Smooth muscle cell (in vitro differentiated cells): ENCODE data around the gene KIF26A. TPM values are rescaled to one million over a fixed set of nuclear protein-coding genes. Genes with fewer than 3 reads are reported as not detected.

ENCODE experiments used
- DNase-seq: peaks from one replicate; lab custom pipeline; 2025; ENCODE audit not compliant: unreplicated experiment; lab: John Stamatoyannopoulos, UW
- H2AFZ ChIP-seq: fragments of 200-600 bp; sonication (generic); 2 replicates; pipeline ENCODE4 v1.6.0; 2016; ENCODE audit warnings: antibody characterized with exemption, low read depth, mild to moderate bottlenecking
- H3F3A ChIP-seq: fragments of 200-600 bp; sonication (generic); 2 replicates; pipeline ENCODE4 v1.6.0; 2017; ENCODE audit warnings: antibody characterized with exemption, low read depth
- H3K27ac ChIP-seq: fragments of 200-600 bp; sonication (generic); 2 replicates; pipeline ENCODE4 v1.5.1; 2016; ENCODE audit warnings: low read depth, mild to moderate bottlenecking
- H3K27me3 ChIP-seq: fragments of 200-600 bp; sonication (generic); 2 replicates; pipeline ENCODE4 v1.6.1; 2016; ENCODE audit warnings: low read depth, mild to moderate bottlenecking
- H3K36me3 ChIP-seq: fragments of 200-600 bp; sonication (generic); 2 replicates; pipeline ENCODE4 v1.5.1; 2016; ENCODE audit warnings: low read depth
- H3K4me1 ChIP-seq: fragments of 200-600 bp; sonication (generic); 2 replicates; pipeline ENCODE4 v1.5.1; 2016; ENCODE audit warnings: low read depth
- H3K4me2 ChIP-seq: fragments of 200-600 bp; sonication (generic); 2 replicates; pipeline ENCODE4 v1.6.0; 2016; ENCODE audit warnings: mild to moderate bottlenecking
- H3K4me3 ChIP-seq: fragments of 200-600 bp; sonication (generic); 2 replicates; pipeline ENCODE4 v1.5.1; 2016; ENCODE audit warnings: mild to moderate bottlenecking
- H3K79me2 ChIP-seq: fragments of 200-600 bp; sonication (generic); 2 replicates; pipeline ENCODE4 v1.6.0; 2016; ENCODE audit warnings: low read depth, mild to moderate bottlenecking
- H3K9ac ChIP-seq: fragments of 200-600 bp; sonication (generic); 2 replicates; pipeline ENCODE4 v1.6.0; 2016; ENCODE audit warnings: low read depth
- H3K9me3 ChIP-seq: fragments of 200-600 bp; sonication (generic); replicated peaks from 2 replicates; pipeline ENCODE4 v1.5.1; 2016; ENCODE audit warnings: low read depth
- H4K20me1 ChIP-seq: fragments of 200-600 bp; sonication (generic); 2 replicates; pipeline ENCODE4 v1.6.0; 2016; ENCODE audit warnings: low read depth
- WGBS: methylation state at CpG from one replicate; pipeline ENCODE4 v1.1.7; 2016; ENCODE audit warnings: low lambda C conversion rate; 5-methylcytosine and 5-hydroxymethylcytosine counted together
- polyA plus RNA-seq: library from polyadenylated mRNA; unstranded; fragments of >200 nt; fragmentation: Nextera tagmentation; extraction: Ambion mirVana; gene quantifications from 2 replicates; pipeline ENCODE4 v1.2.1, GENCODE V29; 2016
- total RNA-seq: library from RNA; depleted of rRNA; stranded (reverse); fragments of >200 nt; gene quantifications from 2 replicates; pipeline ENCODE4 v1.2.3, GENCODE V29; 2014
- TF ChIP-seq, protein P1 (sequence below): fragments of 200-600 bp; sonication (generic); IDR thresholded peaks from 2 replicates; pipeline ENCODE4 v1.5.1; 2017; ENCODE audit warnings: borderline replicate concordance, mild to moderate bottlenecking, antibody characterized with exemption; ENCODE audit not compliant: insufficient read depth, poor library complexity, severe bottlenecking

KIF26A gene
- total and polyA plus RNA-seq, 2 experiments from 2014 or later: 4.4 to 5.9 TPM

DNA sequence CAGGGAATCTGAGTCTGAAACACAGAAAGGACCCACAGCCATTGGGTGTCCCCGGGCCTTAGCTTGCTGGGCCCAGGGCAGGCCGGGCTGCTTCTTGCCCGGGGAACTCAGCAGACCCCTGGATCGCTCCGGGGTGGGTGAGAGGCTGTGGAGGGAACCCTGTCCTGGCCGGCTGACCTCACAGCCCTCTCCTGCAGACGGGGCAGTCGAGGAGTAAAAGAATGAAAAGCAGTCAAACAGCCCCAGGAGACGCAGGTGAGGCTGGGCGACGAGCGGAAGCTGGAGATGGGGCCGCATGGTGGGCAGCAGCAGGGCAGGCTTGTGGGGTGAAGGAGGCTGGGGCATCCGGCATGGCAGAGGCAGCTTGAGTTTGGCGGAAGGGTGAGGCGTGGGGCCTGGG, 57.0 kb downstream of the KIF26A start:
- no peak overlapping the region for H3K4me2 ChIP-seq
- no peak overlapping the region for H3K27ac ChIP-seq
- WGBS: 95% methylated on average over 15 of the region's 16 CpGs
- H3K9ac ChIP-seq: no peak overlapping the region
- H2AFZ ChIP-seq: no peak overlapping the region
- H4K20me1 ChIP-seq: no peaks in the 10 kb centered on the region
- H3K79me2 ChIP-seq: no peaks in the 10 kb centered on the region
- H3K36me3 ChIP-seq: no peaks in the 10 kb centered on the region
- no peak for DNase-seq
- H3K4me1 ChIP-seq: no peaks in the 10 kb centered on the region
- H3F3A ChIP-seq: no peaks in the 10 kb centered on the region
- H3K27me3 ChIP-seq: no peaks in the 10 kb centered on the region
- H3K4me3 ChIP-seq: no peak overlapping the region
- TF ChIP-seq, protein P1, sequence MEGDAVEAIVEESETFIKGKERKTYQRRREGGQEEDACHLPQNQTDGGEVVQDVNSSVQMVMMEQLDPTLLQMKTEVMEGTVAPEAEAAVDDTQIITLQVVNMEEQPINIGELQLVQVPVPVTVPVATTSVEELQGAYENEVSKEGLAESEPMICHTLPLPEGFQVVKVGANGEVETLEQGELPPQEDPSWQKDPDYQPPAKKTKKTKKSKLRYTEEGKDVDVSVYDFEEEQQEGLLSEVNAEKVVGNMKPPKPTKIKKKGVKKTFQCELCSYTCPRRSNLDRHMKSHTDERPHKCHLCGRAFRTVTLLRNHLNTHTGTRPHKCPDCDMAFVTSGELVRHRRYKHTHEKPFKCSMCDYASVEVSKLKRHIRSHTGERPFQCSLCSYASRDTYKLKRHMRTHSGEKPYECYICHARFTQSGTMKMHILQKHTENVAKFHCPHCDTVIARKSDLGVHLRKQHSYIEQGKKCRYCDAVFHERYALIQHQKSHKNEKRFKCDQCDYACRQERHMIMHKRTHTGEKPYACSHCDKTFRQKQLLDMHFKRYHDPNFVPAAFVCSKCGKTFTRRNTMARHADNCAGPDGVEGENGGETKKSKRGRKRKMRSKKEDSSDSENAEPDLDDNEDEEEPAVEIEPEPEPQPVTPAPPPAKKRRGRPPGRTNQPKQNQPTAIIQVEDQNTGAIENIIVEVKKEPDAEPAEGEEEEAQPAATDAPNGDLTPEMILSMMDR: no peak
- no peaks in the 10 kb centered on the region for H3K9me3 ChIP-seq

DNA sequence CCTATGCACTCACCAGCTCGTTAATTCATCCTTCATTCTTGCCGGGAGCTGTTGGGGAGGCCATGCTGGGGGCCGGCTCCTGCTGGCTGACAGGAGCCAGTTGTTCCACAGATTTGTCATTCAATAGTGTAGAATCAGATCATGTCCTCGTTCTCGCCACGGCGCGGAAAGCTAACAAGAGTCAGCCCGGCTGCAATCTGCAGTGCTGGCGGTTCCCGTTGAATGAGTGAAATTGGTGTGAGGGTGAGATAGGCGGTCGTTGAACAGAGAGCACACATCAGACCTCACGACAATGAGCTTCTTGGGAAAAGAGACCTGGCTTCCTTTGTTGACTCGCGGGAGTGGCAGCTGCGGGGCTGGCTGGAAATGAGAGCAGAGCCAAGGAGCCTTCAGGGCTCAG, 57.5 kb downstream of the KIF26A start:
- no peaks in the 10 kb centered on the region for H4K20me1 ChIP-seq
- H3K9me3 ChIP-seq: no peaks in the 10 kb centered on the region
- H3K4me2 ChIP-seq: no peak overlapping the region
- TF ChIP-seq, protein P1: no peak
- H3K4me1 ChIP-seq: no peaks in the 10 kb centered on the region
- no peak overlapping the region for H2AFZ ChIP-seq
- H3K27ac ChIP-seq: no peak overlapping the region
- H3F3A ChIP-seq: no peaks in the 10 kb centered on the region
- no peaks in the 10 kb centered on the region for H3K79me2 ChIP-seq
- no peak for DNase-seq
- 77% methylated on average over 17 of the region's 17 CpGs for WGBS
- no peaks in the 10 kb centered on the region for H3K27me3 ChIP-seq
- no peaks in the 10 kb centered on the region for H3K36me3 ChIP-seq
- H3K4me3 ChIP-seq: no peak overlapping the region
- no peak overlapping the region for H3K9ac ChIP-seq

DNA sequence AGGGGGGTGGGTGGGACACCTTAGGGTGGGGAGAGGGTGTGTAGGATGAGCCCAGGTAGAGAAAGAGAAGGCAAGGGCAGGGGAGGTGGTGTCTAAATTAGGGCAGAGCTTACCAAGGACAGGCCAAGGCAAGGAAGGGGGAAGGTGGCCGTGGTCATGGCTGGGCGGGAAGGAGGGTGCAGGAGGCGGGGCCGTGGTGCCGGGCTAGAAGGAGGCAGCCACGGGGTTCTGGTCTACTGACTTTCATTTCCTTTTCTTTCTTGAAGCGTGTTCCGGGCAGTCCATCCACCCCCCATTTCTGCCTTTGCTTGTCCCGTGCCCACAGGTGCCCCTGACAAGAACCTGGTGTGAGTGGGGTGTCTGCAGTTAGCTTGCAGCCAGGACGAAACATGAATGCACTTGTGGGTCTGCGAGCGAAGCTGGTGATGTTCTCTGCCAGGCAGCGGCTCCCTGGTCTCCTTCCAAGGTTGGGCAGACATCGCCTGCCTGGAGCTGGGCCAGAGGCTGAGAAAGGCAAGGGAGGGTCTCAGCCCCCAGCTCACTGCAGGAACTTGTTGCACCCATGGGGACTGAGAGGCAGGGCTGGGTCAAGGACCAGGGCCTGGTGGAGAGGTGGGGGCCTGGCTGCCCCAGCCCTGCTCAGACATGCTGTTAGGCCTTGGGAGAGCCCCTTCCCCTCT, 58.2 kb downstream of the KIF26A start:
- 93% methylated on average over 13 of the region's 14 CpGs for WGBS
- TF ChIP-seq, protein P1: no peak
- no peak overlapping the region for H2AFZ ChIP-seq

More for the DNA sequence above, 58.2 kb downstream of the KIF26A start:
- no peak for DNase-seq
- H3F3A ChIP-seq: no peaks in the 10 kb centered on the region
- no peak overlapping the region for H3K4me3 ChIP-seq
- no peaks in the 10 kb centered on the region for H3K79me2 ChIP-seq
- H3K27ac ChIP-seq: no peak overlapping the region
- H4K20me1 ChIP-seq: no peaks in the 10 kb centered on the region
- no peaks in the 10 kb centered on the region for H3K9me3 ChIP-seq
- H3K9ac ChIP-seq: no peak overlapping the region
- H3K36me3 ChIP-seq: no peaks in the 10 kb centered on the region
- no peak overlapping the region for H3K4me2 ChIP-seq
- H3K27me3 ChIP-seq: no peaks in the 10 kb centered on the region
- H3K4me1 ChIP-seq: no peaks in the 10 kb centered on the region
